Measurements from ENCODE around the gene RERG. TPM values are rescaled to one million over a fixed set of nuclear protein-coding genes. Genes with fewer than 3 reads are reported as not detected.

Gene RERG
- polyA plus RNA-seq, 1 donor from 2014 or later, result 0.87 TPM

DNA sequence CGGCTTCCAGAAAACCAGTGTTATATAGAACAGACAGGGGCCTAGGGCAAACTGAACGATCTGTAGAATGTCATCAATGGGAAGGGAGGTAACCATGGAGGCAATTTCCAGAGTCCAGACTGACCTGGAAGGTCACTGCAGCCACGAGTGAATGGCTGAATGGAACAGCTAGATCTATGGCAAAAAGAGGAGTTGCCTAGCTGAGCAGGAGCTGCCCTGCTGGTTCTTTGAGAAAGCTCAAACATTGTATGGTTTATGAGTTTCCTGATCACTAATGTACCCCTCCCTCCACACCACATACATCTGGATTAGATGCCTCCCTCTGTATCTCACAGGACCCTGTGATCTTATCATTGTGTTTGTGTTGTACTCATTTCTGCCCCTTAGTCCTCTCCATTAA is 1.0 kb upstream of the RERG start:
- Histone ChIP-seq H2AFZ (ENCODE audit: low read depth, low read length) (no peak overlapping the region), H3K4me2 (ENCODE audit: low read length) (no peak overlapping the region), H3K9me2 (ENCODE audit: insufficient read depth, low read length) (no peaks in the 10 kb centered on the region), H3K9me3 (ENCODE audit: low read length) (no peaks in the 10 kb centered on the region), H3F3A (ENCODE audit: insufficient read depth, low read length, poor library complexity, severe bottlenecking) (no peaks in the 10 kb centered on the region), H3K9ac (ENCODE audit: low read length) (no peak overlapping the region), H3K79me2 (replicated peaks; ENCODE audit: insufficient read depth, low read length) (no peaks in the 10 kb centered on the region), H3K27ac (ENCODE audit: low read length) (no peak overlapping the region), H4K20me1 (ENCODE audit: insufficient read depth) (no peaks in the 10 kb centered on the region), H3K27me3 (ENCODE audit: insufficient read depth, low read depth, low read length) (peaks cover 9% of the 10 kb centered on the region), H3K4me3 (ENCODE audit: low read length) (no peak overlapping the region), H3K36me3 (ENCODE audit: insufficient read depth, low read length) (no peaks in the 10 kb centered on the region)
- TF ChIP-seq, protein P1, sequence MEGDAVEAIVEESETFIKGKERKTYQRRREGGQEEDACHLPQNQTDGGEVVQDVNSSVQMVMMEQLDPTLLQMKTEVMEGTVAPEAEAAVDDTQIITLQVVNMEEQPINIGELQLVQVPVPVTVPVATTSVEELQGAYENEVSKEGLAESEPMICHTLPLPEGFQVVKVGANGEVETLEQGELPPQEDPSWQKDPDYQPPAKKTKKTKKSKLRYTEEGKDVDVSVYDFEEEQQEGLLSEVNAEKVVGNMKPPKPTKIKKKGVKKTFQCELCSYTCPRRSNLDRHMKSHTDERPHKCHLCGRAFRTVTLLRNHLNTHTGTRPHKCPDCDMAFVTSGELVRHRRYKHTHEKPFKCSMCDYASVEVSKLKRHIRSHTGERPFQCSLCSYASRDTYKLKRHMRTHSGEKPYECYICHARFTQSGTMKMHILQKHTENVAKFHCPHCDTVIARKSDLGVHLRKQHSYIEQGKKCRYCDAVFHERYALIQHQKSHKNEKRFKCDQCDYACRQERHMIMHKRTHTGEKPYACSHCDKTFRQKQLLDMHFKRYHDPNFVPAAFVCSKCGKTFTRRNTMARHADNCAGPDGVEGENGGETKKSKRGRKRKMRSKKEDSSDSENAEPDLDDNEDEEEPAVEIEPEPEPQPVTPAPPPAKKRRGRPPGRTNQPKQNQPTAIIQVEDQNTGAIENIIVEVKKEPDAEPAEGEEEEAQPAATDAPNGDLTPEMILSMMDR (IDR thresholded peaks at IDR 0.05; ENCODE audit: poor library complexity, severe bottlenecking), result no peak
- TF ChIP-seq RAD21 (conservative IDR thresholded peaks at IDR 0.05) (no peak), POLR2AphosphoS5 (IDR thresholded peaks at IDR 0.05) (no peak), EZH2 (IDR thresholded peaks at IDR 0.05; ENCODE audit: borderline replicate concordance, insufficient read depth, low read length, poor library complexity, severe bottlenecking) (no peak), EP300 (conservative IDR thresholded peaks at IDR 0.05; ENCODE audit: poor library complexity, severe bottlenecking) (no peak), SMC3 (conservative IDR thresholded peaks at IDR 0.05; ENCODE audit: poor library complexity) (no peak), TAF1 (IDR thresholded peaks at IDR 0.05; ENCODE audit: low read depth) (no peak), MXI1 (conservative IDR thresholded peaks at IDR 0.05; ENCODE audit: poor library complexity, severe bottlenecking) (no peak)
- TF ChIP-seq, protein P2, sequence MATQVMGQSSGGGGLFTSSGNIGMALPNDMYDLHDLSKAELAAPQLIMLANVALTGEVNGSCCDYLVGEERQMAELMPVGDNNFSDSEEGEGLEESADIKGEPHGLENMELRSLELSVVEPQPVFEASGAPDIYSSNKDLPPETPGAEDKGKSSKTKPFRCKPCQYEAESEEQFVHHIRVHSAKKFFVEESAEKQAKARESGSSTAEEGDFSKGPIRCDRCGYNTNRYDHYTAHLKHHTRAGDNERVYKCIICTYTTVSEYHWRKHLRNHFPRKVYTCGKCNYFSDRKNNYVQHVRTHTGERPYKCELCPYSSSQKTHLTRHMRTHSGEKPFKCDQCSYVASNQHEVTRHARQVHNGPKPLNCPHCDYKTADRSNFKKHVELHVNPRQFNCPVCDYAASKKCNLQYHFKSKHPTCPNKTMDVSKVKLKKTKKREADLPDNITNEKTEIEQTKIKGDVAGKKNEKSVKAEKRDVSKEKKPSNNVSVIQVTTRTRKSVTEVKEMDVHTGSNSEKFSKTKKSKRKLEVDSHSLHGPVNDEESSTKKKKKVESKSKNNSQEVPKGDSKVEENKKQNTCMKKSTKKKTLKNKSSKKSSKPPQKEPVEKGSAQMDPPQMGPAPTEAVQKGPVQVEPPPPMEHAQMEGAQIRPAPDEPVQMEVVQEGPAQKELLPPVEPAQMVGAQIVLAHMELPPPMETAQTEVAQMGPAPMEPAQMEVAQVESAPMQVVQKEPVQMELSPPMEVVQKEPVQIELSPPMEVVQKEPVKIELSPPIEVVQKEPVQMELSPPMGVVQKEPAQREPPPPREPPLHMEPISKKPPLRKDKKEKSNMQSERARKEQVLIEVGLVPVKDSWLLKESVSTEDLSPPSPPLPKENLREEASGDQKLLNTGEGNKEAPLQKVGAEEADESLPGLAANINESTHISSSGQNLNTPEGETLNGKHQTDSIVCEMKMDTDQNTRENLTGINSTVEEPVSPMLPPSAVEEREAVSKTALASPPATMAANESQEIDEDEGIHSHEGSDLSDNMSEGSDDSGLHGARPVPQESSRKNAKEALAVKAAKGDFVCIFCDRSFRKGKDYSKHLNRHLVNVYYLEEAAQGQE (IDR thresholded peaks at IDR 0.05; ENCODE audit: borderline replicate concordance), result no peak

DNA sequence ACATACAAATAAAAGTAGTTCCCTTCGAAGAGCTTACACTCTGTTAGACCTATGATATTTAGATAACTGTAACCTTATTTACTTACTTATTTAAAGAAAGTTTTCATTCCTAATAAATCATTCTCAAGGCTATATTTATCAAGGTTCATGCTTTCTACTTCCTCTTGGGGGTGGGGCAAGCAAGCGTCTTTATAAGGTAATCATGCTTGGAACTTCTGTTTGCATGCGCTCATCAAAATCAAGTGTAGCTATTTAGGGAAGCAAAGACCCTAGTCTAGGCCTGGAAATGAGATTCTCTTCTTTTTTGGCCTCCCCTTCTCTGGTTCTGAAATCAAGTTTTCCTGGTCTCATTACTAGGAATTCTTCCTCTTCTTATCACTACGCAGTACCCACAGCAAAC is 766 bp downstream of the RERG start:
- no peaks in the 10 kb centered on the region for H4K20me1 ChIP-seq (ENCODE audit: insufficient read depth)
- H3K36me3 ChIP-seq (ENCODE audit: insufficient read depth, low read length), result no peaks in the 10 kb centered on the region
- H3K9ac ChIP-seq (ENCODE audit: low read length), result no peak overlapping the region
- H3K79me2 ChIP-seq (replicated peaks; ENCODE audit: insufficient read depth, low read length), result no peaks in the 10 kb centered on the region
- H3K4me2 ChIP-seq (ENCODE audit: low read length), result no peak overlapping the region
- peaks cover 9% of the 10 kb centered on the region for H3K27me3 ChIP-seq (ENCODE audit: insufficient read depth, low read depth, low read length)
- TF ChIP-seq EZH2 (IDR thresholded peaks at IDR 0.05; ENCODE audit: borderline replicate concordance, insufficient read depth, low read length, poor library complexity, severe bottlenecking), result no peak
- no peak for TF ChIP-seq MXI1 (conservative IDR thresholded peaks at IDR 0.05; ENCODE audit: poor library complexity, severe bottlenecking)
- TF ChIP-seq, protein P1 (IDR thresholded peaks at IDR 0.05; ENCODE audit: poor library complexity, severe bottlenecking), result no peak
- TF ChIP-seq, protein P2 (IDR thresholded peaks at IDR 0.05; ENCODE audit: borderline replicate concordance), result no peak
- no peak for TF ChIP-seq POLR2AphosphoS5 (IDR thresholded peaks at IDR 0.05)
- no peak for TF ChIP-seq SMC3 (conservative IDR thresholded peaks at IDR 0.05; ENCODE audit: poor library complexity)
- no peak for TF ChIP-seq EP300 (conservative IDR thresholded peaks at IDR 0.05; ENCODE audit: poor library complexity, severe bottlenecking)
- TF ChIP-seq RAD21 (conservative IDR thresholded peaks at IDR 0.05), result no peak
- TF ChIP-seq TAF1 (IDR thresholded peaks at IDR 0.05; ENCODE audit: low read depth), result no peak
- H3K4me3 ChIP-seq (ENCODE audit: low read length), result peak overlapping the region; percentile 67
- no peak overlapping the region for H2AFZ ChIP-seq (ENCODE audit: low read depth, low read length)
- no peak overlapping the region for H3K27ac ChIP-seq (ENCODE audit: low read length)
- H3K9me2 ChIP-seq (ENCODE audit: insufficient read depth, low read length), result no peaks in the 10 kb centered on the region
- no peaks in the 10 kb centered on the region for H3F3A ChIP-seq (ENCODE audit: insufficient read depth, low read length, poor library complexity, severe bottlenecking)
- H3K9me3 ChIP-seq (ENCODE audit: low read length), result no peaks in the 10 kb centered on the region

All from neural cell (in vitro differentiated cells).